Caki2 (cell line): ENCODE measurements around the gene LTBR. TPM values are rescaled to one million over a fixed set of nuclear protein-coding genes. Genes with fewer than 3 reads are reported as not detected.

Experiments
- DNase-seq: peaks from one replicate; pipeline ENCODE4 v3.0.0-alpha.2; 2015; ENCODE audit warnings: low read depth
- in situ Hi-C: cut with HindIII; loops from 2 replicates; pipeline ENCODE4 v1.10.0; 2016; ENCODE audit warnings: low sequenced_read_pairs, low pct_unique_long_range_greater_than_20kb, mixed read lengths
- total RNA-seq: library from RNA; depleted of rRNA; stranded (reverse); fragments of >200 nt; shearing (Covaris generic); gene quantifications from 2 replicates; pipeline ENCODE4 v1.2.3, GENCODE V29; 2014; ENCODE audit warnings: low replicate concordance

LTBR gene
- total RNA-seq, 1 experiment from 2014 or later = 136 TPM

DNA sequence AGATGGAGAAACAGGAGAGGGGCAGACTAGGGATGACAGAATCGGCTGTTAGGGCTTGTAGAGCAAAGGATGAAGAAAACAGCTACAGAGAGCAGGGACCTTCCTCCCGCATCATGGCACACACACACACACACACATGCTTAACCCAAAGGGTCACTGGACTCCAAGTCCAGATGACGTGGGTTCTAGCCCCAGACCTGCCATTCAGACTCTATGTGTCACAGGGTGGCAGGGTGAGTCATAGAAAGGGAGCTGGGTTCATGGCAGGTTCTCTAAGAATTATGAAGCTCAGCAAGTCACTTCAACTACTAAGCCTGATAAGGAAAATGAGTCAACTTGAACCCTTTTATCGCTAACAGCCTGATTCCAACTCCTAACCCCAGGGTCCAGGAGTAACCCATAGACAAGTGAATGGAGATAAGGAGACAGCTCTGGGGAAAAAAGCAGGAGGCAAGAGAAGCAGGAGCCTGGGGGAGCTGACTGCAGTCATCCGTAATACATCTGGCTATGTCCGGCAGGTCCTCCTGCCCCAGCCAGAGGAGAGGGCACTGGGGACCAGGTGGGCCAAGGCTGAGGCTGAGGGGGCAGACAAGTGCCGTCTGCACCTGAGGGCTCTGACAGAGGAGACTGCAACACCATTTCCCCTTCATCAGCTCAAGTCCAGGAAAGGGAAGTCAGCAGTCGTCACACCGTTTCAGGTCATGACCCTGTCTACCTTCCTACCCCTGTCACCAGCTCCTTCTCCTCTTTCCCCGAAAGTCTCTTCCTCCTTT, 38.5 kb upstream of the LTBR start:
- DNase-seq = peak; percentile 85
- in situ Hi-C loops = no loop called here

DNA sequence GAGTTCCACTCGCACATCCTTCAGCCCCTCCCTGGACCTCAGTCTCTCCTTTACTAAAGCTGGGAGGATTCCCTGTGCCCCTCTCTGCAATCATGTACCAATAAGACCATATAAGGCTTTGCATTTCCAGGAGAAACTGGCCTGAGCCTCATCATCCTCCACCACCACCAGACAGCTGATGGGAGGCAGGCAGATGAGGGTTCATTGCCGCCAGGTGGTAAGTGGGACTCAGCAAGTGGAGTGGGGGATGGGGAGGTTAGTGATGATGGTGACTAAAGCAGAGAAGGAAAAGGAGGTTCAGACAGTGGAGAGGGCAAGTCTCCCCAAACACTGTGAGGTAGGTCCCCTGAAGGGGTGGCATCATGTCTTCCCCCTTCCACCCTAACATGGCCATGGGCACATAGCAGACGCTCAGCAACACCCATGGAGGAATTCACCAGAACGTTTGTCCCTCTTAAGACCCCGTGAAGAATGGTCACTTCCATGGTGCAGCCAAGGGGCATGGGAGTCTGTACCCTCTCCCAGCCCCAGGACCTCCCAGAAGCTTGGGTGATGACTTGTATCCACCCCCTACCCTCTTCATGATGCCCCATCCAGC, 37.6 kb upstream of the LTBR start:
- DNase-seq = no peak
- in situ Hi-C loops = no loop called here

DNA sequence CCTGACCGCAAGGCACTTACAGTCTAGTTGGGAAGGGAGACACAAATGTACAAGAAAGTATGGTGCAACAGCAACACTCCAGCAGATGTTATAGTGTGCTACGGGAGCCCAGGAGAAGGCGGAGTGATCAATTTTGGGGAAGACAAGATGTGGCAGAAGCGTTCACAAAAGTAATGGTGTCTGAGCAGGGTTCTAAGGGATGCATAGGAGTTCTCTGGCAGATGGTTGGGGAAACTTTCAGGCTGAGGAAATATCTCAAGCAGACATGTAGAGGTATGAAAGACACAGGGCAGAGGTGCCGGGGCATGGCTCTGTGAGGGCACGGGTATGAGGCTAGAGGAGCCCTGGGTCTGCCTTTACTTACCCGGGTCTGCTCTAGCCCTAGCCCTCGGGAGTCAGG, 37.0 kb upstream of the LTBR start:
- in situ Hi-C loops = no loop called here
- no peak for DNase-seq

DNA sequence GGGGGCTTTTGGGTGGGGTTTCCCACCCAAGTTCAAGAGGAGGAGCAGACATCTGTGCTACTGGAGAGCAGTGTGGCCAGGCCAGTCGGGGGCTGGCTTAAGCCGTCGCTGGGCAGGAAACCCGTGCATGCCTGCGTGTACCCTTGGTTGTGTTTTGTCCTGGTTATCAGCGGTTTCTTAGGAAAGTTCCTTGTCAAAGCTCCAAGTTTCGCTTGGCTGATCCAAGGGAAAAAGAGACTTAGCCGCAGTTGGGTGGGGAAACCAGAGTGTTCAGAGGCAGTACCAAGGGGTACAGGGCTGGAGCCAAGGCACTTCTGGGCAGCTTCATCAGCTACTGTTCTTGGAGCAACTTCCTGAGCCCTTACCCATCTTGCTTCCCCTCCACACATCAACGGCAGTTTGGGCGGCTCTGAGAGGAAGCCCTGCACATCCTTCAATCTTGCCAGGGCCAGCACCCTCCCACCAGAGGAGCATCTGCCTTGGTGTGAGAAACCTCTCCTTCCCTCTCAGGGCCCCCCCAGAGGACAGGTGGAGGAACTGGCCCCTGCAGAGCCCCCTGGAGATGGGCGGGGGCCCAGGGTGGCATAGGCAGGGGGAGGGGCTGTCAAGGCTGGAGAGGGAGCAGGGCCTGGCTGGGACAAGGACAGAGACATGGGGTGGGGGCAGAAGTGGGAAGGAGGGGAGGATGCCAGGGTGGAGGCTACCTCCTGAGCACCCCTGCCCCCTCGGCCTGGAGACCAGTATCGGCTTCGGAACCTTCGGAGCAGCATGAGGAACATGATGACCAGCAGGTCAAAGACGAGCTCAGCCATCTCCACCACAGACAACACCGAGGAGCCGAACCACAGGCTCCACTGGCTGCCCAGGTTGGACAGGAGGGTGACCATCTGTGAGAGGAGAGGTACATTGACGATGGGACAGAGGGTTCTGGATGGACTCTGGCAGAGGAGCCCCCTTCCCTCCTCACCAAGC, 36.3 kb upstream of the LTBR start:
- DNase-seq = no peak
- in situ Hi-C loops = no loop called here

DNA sequence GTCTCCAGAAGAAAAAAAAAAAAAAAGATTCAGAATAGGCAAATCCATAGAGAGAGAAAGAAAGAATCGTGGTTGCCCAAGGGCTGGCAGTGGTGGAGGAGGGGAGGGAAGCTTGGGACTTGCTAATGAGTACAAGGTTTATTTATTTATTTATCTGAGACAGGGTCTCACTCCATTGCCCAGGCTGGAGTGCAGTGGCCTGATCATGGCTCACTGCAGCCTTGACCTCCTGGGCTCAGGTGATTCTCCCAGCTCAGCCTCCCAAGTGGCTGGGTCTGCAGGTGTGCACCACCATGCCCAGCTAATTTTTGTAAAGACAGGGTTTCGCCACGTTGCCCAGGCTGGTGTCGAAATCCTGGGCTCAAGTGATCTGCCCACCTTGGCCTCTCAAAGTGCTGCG, 32.3 kb upstream of the LTBR start:
- in situ Hi-C loops = no loop called here
- no peak for DNase-seq

DNA sequence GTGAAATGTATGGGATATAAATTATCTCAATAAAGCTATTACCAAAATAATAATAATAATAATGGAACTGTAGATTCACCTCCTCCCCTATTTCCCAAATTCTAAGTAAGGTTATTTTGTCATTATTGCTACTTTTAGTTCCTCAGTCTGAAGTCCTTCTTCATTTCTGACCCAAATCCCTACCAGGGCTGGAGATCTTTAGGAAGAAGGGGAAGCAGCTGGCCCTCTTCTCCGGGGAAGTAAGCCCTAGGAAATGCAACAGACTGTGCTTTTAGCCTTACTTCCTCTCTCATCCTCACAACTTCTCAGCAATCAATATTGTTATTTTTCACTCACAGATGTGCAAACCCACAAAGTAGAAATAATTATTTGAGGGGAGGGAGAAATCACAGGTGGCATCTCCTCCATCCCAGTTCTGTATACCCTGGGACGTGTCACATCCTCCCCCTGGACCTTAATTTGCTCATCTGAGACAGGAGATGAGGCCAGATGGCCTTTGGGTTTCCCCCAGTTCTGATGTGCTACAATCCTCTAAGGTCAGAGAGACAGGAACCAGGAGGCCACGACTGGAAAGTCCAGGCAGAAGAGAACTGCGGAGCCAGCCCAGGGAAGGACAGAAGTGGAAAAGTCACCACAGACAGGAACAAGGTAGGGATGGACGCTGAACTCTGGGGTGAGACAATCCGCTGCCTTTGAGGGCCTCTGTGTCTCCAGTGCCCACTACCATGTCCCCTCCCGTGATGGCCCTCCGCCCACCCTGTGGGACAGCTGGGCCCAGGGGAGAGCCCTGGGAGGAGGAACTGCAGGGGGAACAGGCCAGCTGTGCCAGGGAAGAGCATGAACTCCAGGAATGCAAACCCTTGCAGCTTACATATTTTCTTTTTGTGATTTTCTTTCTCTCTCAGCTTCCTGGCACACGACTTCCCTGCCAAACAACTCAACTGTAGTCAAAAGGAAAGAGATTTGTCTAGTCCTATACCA, 31.5 kb upstream of the LTBR start:
- in situ Hi-C loops = no loop called here
- DNase-seq = no peak

DNA sequence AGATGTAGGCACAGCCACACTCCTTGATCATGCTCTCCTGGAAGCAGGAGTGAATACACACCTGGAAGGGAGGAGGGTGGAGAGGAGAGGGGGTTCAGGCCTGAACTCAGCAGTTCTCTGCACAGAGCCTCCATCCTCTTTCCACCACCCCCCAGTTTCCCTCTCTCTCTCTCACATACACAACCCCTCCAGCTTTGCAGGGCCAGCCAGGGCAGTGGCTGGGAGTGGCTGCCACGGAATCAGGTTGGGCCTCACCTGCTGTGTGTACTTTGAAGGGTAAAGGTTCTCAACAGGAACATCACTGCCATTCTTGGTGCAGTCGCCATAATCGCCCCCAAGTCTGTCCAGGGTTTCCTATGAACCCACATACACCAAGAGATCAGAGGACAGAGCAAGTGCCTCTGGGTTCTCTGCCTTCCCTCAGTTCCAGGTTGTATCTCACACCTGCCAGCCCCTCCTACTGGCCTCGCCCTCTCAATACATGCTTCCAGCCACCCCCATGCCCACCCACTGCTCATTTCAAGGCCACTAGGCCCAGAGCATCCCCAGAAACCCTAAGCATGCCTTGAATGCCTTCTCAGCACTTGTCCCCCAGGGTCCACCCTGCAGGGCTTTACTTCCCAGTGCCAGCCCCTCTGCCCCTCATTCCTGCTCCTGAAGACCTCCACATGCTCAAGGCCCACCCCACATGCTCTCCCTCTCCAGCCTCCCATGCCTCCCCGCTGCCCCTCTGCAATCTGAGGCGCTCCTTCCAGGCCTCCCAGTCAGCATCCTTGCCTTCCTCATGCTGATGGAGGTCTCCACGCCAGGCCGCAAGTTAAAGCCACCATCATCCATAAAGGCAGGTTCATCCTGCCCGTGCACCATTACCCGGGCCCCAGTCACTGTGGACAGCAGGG, 29.2 kb upstream of the LTBR start:
- no peak for DNase-seq
- in situ Hi-C loops = no loop called here

DNA sequence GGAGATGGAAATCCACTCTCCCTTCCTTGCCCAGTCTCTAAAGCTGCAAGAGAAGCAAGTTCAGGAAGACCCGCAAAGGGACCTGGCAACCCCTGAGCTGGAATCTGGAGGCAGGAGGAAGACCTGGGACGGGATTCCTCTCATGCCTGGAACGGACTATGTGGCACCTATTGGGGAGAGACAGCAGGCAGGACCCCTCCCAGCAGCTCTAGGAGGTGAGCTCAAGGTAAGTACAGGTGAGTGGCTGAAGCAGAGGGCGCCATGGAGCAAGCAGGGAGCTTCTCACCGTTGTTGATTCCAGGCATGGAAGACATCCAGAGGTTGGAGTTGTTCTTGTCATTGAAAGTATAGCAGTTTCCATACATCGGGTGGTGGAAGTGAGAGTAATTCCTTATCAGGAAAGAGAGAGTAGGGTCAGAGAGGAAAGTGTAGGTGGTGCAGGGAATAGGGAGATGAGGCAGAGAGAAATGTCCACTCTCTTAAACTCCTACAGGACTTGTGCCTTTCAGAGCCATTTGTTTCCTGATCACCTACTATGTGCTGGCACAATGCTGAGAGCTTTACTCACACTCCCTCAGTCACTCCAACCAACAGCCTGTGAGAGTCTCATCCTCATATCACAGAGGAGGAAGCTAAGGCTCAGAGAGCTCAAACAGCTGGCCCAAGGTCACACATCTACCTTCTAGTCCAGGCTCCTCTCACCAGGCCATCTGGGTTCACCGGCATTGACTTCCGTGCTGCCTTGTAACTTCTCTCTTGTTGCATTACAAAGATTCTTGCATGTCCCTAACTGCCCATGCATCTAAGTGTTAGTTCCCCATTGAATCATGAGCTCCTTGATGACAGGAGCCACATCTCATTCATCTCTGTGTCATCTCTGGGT, 28.2 kb upstream of the LTBR start:
- DNase-seq = no peak
- in situ Hi-C loops = no loop called here

DNA sequence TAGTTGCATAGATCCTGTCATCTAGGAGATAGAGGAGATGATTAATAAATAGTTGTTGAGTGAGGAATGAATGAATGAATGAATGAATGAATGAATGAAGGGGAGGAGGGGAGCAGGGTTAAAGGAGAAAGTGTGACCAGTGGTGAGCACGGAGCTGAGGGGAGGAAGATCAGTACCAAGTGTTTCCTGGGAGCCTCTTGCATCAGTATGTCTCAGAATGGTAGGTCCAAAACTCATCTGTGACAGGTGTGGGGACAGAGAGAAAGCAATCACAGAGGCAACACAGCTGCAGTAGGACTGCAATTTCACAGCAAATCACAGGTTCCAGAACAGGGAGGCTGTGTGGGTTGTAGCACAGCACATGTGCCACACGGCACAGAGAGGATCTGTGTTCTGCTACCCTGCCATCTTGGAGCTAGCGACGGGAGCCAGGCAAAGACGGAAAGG, 27.6 kb upstream of the LTBR start:
- in situ Hi-C loops = no loop called here
- no peak for DNase-seq

DNA sequence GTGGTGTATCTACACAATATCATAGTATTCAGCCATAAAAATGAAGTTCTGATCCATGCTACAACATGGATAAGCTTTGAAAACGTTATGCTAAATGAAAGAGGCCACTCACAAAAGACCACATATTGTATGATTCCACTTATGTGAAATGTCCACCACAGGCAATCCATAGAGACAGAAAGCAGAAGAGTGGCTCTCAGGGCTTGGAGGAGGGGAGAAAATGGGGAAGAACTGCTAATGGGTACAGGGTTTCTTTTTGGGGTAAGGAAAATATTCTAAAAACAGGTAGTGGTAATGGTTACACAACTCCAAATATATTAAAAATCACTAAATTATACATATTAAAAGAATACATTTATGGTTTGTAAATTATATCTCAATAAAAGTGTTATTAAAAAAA, 25.1 kb upstream of the LTBR start:
- DNase-seq = no peak
- in situ Hi-C loops = no loop called here

DNA sequence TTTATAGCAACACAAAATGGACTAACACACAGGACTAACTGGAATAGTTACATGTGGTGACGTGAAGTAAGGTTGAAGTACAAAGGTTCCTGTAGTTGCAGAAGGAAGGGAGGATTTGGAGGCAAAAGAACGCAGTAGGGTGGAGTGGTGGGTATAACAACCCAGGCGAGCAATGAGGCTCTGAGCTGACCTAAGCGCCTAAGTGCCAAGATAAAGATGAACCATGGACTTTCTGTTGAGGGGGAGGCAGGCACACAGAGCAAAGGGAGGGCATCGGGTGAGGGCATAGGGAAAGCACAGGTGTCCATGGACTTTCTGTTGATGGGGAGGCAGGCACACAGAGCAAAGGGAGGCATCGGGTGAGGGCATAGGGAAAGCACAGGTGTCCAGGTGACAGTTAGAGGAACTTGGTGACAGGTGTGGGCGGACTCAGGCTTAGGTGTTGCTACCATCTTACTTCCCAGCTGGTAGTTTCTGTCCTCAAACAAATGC, 23.8 kb upstream of the LTBR start:
- DNase-seq = no peak
- in situ Hi-C loops = no loop called here

DNA sequence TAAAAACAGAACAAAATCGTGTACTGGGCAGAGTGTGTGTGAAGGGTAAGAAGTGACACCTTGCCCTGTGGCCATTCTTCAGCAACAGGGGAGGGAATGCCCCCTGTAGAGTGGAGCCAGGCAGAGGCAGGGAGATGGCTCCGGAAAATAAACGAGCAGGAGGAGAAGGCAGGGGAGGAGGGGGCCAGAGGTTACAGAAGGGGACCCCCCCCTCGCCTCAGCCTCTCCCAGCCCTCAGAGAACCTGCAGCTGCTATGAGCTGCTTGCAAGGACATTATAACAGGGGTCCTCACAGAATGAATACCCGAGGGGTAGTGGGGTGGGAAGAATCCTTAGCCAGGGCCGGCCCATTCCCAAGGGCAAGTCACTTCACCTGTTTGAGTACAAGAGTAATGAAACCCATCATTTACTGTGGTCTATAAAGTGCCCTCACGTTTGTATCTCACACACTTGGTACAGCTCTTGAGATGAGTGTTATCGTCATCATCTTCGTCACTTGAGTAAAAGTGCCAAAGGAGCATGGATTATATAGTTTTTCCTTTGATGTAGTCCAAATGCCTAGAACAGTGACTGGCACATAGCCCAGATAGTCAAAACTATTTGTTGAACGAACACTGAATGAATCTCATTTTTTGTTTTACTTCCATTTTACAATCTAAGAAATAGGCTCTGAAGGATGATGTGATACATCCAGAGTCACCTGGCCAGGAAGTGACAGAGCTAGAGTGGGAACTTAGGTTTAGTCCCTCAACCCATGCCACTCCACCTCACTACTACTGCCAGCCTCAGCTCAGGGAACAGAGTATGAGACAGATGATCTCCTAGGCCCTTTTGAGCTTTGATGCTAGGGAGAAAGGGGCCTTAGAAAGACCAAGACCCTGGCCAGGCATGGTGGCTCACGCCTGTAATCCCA, 23.1 kb upstream of the LTBR start:
- no peak for DNase-seq
- in situ Hi-C loops = no loop called here

DNA sequence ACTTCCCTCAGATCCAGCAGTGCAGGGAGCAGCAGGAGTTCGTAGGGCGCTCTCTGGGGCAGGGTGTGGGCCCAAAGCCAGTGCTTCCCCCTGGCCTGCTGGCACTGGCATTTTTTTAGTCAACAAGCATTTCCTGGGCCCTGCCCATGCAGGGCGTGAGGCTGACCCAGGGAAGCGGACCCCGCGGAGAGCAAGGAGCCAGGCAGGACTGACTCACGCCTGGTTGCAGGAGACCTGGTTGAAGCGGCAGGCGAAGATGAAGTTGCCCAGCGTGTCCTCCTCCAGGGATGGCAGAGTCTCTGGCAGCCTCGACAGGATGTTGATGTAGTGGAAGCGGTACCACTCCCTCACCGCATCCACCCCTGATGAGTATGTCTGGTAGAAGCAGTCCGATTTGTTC, 22.1 kb upstream of the LTBR start:
- in situ Hi-C loops = no loop called here
- peak; percentile 69 for DNase-seq

DNA sequence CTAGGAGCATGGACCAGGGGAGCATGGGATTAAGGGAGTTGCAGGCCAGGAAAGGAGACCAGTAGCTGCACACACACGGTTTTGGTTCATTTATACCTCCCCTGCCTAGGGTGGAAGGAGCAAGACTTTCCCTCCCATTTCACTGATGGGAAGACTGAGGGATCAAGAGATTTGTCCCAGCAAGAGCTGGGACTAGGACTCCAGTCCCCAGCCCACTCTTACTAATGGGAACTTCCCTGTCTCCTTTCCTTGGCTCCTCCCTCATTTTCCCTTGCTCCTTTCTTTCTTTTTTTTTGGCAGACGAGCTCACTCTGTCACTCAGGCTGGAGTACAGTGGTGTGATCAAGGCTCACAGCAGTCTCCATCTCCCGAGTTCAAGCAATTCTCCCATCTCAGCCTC, 21.6 kb upstream of the LTBR start:
- in situ Hi-C loops = no loop called here
- peak; percentile 40 for DNase-seq

DNA sequence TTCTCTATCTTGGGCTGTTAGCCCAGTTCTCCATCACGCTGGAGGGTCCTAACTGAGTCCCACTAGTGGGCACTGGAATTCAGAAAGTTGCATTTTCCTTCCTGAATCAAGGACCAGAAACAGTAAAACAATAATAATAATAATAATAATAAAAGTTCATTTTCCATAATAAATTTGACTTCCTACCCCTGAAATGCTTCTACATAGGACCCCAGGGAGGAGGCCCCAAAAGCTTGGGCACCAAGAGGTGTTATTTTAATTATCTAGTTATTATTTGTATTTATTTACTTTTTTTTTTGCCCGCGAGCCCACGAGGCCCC, 21.0 kb upstream of the LTBR start:
- no peak for DNase-seq
- in situ Hi-C loops = no loop called here
